ENCODE measurements around the gene GPER1. TPM values are rescaled to one million over a fixed set of nuclear protein-coding genes. Genes with fewer than 3 reads are reported as not detected.

The GPER1 gene
- total and polyA plus RNA-seq, 4 donors = 2.9 to 23.1 (median 7.4) TPM

DNA sequence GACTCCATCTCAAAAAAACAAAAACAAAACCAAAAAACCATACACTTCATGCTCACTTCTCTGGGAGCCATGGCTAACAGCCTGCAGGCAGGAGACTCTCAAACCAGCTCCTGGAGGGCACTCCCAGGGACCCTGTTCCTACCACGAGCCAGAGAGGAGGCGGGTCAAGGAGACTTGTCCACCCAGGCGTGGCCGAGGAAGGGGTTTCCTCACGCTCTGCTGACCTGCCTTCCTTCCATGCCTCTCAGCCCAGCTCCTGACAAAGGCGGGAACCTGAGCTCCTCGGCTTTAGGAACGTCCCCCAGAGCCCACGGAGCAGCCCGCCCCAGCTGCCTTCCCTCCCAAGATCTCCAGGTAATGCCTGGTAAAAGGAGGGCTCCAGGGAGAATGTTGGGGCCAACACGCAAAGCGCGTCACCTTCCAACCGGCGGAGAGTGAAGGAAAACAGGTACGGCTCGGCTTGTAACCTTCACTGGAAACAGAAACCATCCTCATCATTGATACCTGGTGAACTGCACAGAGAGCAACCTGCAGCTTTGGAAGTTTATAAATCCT lies 34.0 kb upstream of the GPER1 start:
- DNase-seq (ENCODE audit: low spot score) = no peak
- H3K4me1 ChIP-seq (ENCODE audit: control insufficient read depth in 4 of 4, insufficient read depth in 4 of 4, low read length in 3 of 4) = peaks cover 6 to 42% (median 16%) of the 10 kb centered on the region in 4 donors
- H3K4me3 ChIP-seq (ENCODE audit: low read depth in 1 of 3, low read length in 3 of 3) = no peak overlapping the region
- no peaks in the 10 kb centered on the region for H3K36me3 ChIP-seq (ENCODE audit: control insufficient read depth in 4 of 4, insufficient read depth in 3 of 4, low read depth in 1 of 4, low read length in 3 of 4)
- H3K27me3 ChIP-seq (ENCODE audit: control insufficient read depth in 4 of 4, insufficient read depth in 4 of 4, low read length in 3 of 4) = no peaks in the 10 kb centered on the region
- H3K9me3 ChIP-seq (ENCODE audit: control insufficient read depth in 4 of 4, low read length in 3 of 4) = no peaks in the 10 kb centered on the region
- no peak for TF ChIP-seq FOXA1 (IDR thresholded peaks at IDR 0.05)
- TF ChIP-seq EGR1 (IDR thresholded peaks at IDR 0.05; ENCODE audit: low read depth in 2 of 2) = no peak
- TF ChIP-seq, protein P1, sequence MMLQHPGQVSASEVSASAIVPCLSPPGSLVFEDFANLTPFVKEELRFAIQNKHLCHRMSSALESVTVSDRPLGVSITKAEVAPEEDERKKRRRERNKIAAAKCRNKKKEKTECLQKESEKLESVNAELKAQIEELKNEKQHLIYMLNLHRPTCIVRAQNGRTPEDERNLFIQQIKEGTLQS (IDR thresholded peaks at IDR 0.05) = no peak
- TF ChIP-seq JUND (IDR thresholded peaks at IDR 0.05) = no peak
- no peak for TF ChIP-seq RXRA (IDR thresholded peaks at IDR 0.05)
- TF ChIP-seq, protein P2, sequence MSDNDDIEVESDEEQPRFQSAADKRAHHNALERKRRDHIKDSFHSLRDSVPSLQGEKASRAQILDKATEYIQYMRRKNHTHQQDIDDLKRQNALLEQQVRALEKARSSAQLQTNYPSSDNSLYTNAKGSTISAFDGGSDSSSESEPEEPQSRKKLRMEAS (IDR thresholded peaks at IDR 0.05) = no peak
- TF ChIP-seq TAF1 (conservative IDR thresholded peaks at IDR 0.05) = no peak
- no peak for TF ChIP-seq HNF4G (IDR thresholded peaks at IDR 0.05)
- no peak for TF ChIP-seq HNF4A (conservative IDR thresholded peaks at IDR 0.05)
- TF ChIP-seq, protein P3, sequence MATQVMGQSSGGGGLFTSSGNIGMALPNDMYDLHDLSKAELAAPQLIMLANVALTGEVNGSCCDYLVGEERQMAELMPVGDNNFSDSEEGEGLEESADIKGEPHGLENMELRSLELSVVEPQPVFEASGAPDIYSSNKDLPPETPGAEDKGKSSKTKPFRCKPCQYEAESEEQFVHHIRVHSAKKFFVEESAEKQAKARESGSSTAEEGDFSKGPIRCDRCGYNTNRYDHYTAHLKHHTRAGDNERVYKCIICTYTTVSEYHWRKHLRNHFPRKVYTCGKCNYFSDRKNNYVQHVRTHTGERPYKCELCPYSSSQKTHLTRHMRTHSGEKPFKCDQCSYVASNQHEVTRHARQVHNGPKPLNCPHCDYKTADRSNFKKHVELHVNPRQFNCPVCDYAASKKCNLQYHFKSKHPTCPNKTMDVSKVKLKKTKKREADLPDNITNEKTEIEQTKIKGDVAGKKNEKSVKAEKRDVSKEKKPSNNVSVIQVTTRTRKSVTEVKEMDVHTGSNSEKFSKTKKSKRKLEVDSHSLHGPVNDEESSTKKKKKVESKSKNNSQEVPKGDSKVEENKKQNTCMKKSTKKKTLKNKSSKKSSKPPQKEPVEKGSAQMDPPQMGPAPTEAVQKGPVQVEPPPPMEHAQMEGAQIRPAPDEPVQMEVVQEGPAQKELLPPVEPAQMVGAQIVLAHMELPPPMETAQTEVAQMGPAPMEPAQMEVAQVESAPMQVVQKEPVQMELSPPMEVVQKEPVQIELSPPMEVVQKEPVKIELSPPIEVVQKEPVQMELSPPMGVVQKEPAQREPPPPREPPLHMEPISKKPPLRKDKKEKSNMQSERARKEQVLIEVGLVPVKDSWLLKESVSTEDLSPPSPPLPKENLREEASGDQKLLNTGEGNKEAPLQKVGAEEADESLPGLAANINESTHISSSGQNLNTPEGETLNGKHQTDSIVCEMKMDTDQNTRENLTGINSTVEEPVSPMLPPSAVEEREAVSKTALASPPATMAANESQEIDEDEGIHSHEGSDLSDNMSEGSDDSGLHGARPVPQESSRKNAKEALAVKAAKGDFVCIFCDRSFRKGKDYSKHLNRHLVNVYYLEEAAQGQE (IDR thresholded peaks at IDR 0.05) = no peak
- H3K9ac ChIP-seq (ENCODE audit: low read depth in 1 of 2, low read length in 2 of 2) = no peak overlapping the region
- H3K27ac ChIP-seq (ENCODE audit: low read depth in 1 of 2, low read length in 2 of 2) = no peak overlapping the region
- 92% methylated on average over 17 of the region's 17 CpGs for WGBS

DNA sequence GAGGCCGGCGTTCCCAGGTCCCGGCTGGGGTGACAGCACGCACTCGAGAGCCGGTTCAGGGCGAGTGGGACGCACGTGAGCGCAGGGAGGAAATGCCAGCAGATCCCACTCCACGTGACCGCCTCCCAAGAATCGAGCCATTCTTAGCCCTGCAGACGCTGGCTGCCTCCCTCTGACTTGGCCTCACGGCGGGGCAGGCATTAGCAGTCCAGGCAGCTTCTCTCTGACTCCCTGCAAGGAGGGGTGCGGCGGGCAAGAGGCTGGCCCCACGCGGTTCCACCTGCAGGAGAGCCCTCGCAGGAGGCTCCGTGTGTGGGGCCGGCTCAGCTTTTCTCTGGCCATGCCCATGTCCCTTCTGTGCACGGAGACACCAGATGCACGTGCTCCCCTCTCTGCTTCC lies 33.5 kb upstream of the GPER1 start:
- Histone ChIP-seq H3K4me1 (ENCODE audit: control insufficient read depth in 4 of 4, insufficient read depth in 4 of 4, low read length in 3 of 4) (peaks cover under 1 to 37% (median 11%) of the 10 kb centered on the region in 4 donors), H3K27me3 (ENCODE audit: control insufficient read depth in 4 of 4, insufficient read depth in 4 of 4, low read length in 3 of 4) (no peaks in the 10 kb centered on the region), H3K4me3 (ENCODE audit: low read depth in 1 of 3, low read length in 3 of 3) (no peak overlapping the region), H3K27ac (ENCODE audit: low read depth in 1 of 2, low read length in 2 of 2) (no peak overlapping the region), H3K9me3 (ENCODE audit: control insufficient read depth in 4 of 4, low read length in 3 of 4) (no peaks in the 10 kb centered on the region), H3K36me3 (ENCODE audit: control insufficient read depth in 4 of 4, insufficient read depth in 3 of 4, low read depth in 1 of 4, low read length in 3 of 4) (no peaks in the 10 kb centered on the region), H3K9ac (ENCODE audit: low read depth in 1 of 2, low read length in 2 of 2) (no peak overlapping the region)
- TF ChIP-seq EGR1 (IDR thresholded peaks at IDR 0.05; ENCODE audit: low read depth in 2 of 2) (no peak), RAD21 (IDR thresholded peaks at IDR 0.05) (no peak), RXRA (IDR thresholded peaks at IDR 0.05) (no peak), HNF4G (IDR thresholded peaks at IDR 0.05) (no peak), FOXA1 (IDR thresholded peaks at IDR 0.05) (no peak), FOXA2 (IDR thresholded peaks at IDR 0.05) (no peak), NR2F2 (IDR thresholded peaks at IDR 0.05) (no peak), JUND (IDR thresholded peaks at IDR 0.05) (no peak), TAF1 (conservative IDR thresholded peaks at IDR 0.05) (no peak), YY1 (IDR thresholded peaks at IDR 0.05) (no peak), SP1 (IDR thresholded peaks at IDR 0.05) (no peak), HNF4A (conservative IDR thresholded peaks at IDR 0.05) (no peak)
- TF ChIP-seq, protein P3 (IDR thresholded peaks at IDR 0.05) = no peak
- TF ChIP-seq, protein P4, sequence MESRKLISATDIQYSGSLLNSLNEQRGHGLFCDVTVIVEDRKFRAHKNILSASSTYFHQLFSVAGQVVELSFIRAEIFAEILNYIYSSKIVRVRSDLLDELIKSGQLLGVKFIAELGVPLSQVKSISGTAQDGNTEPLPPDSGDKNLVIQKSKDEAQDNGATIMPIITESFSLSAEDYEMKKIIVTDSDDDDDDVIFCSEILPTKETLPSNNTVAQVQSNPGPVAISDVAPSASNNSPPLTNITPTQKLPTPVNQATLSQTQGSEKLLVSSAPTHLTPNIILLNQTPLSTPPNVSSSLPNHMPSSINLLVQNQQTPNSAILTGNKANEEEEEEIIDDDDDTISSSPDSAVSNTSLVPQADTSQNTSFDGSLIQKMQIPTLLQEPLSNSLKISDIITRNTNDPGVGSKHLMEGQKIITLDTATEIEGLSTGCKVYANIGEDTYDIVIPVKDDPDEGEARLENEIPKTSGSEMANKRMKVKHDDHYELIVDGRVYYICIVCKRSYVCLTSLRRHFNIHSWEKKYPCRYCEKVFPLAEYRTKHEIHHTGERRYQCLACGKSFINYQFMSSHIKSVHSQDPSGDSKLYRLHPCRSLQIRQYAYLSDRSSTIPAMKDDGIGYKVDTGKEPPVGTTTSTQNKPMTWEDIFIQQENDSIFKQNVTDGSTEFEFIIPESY (IDR thresholded peaks at IDR 0.05) = no peak
- TF ChIP-seq, protein P1 (IDR thresholded peaks at IDR 0.05) = no peak
- TF ChIP-seq, protein P5, sequence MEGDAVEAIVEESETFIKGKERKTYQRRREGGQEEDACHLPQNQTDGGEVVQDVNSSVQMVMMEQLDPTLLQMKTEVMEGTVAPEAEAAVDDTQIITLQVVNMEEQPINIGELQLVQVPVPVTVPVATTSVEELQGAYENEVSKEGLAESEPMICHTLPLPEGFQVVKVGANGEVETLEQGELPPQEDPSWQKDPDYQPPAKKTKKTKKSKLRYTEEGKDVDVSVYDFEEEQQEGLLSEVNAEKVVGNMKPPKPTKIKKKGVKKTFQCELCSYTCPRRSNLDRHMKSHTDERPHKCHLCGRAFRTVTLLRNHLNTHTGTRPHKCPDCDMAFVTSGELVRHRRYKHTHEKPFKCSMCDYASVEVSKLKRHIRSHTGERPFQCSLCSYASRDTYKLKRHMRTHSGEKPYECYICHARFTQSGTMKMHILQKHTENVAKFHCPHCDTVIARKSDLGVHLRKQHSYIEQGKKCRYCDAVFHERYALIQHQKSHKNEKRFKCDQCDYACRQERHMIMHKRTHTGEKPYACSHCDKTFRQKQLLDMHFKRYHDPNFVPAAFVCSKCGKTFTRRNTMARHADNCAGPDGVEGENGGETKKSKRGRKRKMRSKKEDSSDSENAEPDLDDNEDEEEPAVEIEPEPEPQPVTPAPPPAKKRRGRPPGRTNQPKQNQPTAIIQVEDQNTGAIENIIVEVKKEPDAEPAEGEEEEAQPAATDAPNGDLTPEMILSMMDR (IDR thresholded peaks at IDR 0.05; ENCODE audit: low read depth, low read length, missing input control) = no peak
- TF ChIP-seq, protein P2 (IDR thresholded peaks at IDR 0.05) = no peak
- 81% methylated on average over 25 of the region's 25 CpGs for WGBS
- no peak for DNase-seq (ENCODE audit: low spot score)
